H9 (cell line): ENCODE data around the gene EXOSC1. TPM values are rescaled to one million over a fixed set of nuclear protein-coding genes. Genes with fewer than 3 reads are reported as not detected.

ENCODE experiments used
- DNase-seq: peaks from one replicate; pipeline ENCODE4 v3.0.0-alpha.2; 2017
- H2AFZ ChIP-seq: one replicate; pipeline ENCODE4 v1.6.1; 2013; ENCODE audit warnings: mild to moderate bottlenecking, low read length, control low read depth, moderate library complexity
- H2AK5ac ChIP-seq: 2 replicates; pipeline ENCODE4 v1.6.1; 2013; ENCODE audit warnings: low read length, control low read depth, mixed read lengths; ENCODE audit not compliant: insufficient read length
- H2BK120ac ChIP-seq: one replicate; pipeline ENCODE4 v1.6.1; 2013; ENCODE audit warnings: low read depth, mild to moderate bottlenecking, low read length, control low read depth, inconsistent platforms; ENCODE audit not compliant: poor library complexity, severe bottlenecking
- H2BK12ac ChIP-seq: 2 replicates; pipeline ENCODE4 v1.6.1; 2013; ENCODE audit warnings: low read length, control low read depth, mixed read lengths, low read depth; ENCODE audit not compliant: insufficient read length
- H2BK15ac ChIP-seq: 2 replicates; pipeline ENCODE4 v1.6.1; 2013; ENCODE audit warnings: low read depth, low read length, control low read depth
- H2BK20ac ChIP-seq: one replicate; pipeline ENCODE4 v1.6.1; 2013; ENCODE audit warnings: low read depth, mild to moderate bottlenecking, low read length, control low read depth, inconsistent platforms; ENCODE audit not compliant: poor library complexity, severe bottlenecking
- H2BK5ac ChIP-seq: 2 replicates; pipeline ENCODE4 v1.6.1; 2013; ENCODE audit warnings: low read length, control low read depth, mixed read lengths; ENCODE audit not compliant: insufficient read length
- H3K14ac ChIP-seq: 2 replicates; pipeline ENCODE4 v1.6.1; 2013; ENCODE audit warnings: low read length, control low read depth; ENCODE audit not compliant: insufficient read depth
- H3K18ac ChIP-seq: 2 replicates; pipeline ENCODE4 v1.6.1; 2013; ENCODE audit warnings: low read depth, mild to moderate bottlenecking, mixed read lengths, low read length, control low read depth; ENCODE audit not compliant: insufficient read length
- H3K23ac ChIP-seq: 2 replicates; pipeline ENCODE4 v1.6.1; 2013; ENCODE audit warnings: low read length, control low read depth, mixed read lengths, low read depth; ENCODE audit not compliant: insufficient read length
- H3K23me2 ChIP-seq: 2 replicates; pipeline ENCODE4 v1.6.1; 2013; ENCODE audit warnings: low read depth, mild to moderate bottlenecking, mixed read lengths, low read length, control low read depth; ENCODE audit not compliant: insufficient read length, poor library complexity, severe bottlenecking
- H3K27ac ChIP-seq: 2 replicates; pipeline ENCODE4 v1.5.1; 2013; ENCODE audit warnings: low read length, control low read depth, mixed read lengths, low read depth; ENCODE audit not compliant: insufficient read length
- H3K27me3 ChIP-seq: 2 replicates; pipeline ENCODE4 v1.6.1; 2013; ENCODE audit warnings: low read length, control low read depth, inconsistent platforms; ENCODE audit not compliant: insufficient read depth
- H3K4ac ChIP-seq: 2 replicates; pipeline ENCODE4 v1.6.1; 2013; ENCODE audit warnings: low read depth, mild to moderate bottlenecking, control low read depth, inconsistent platforms, low read length, moderate library complexity
- H3K4me1 ChIP-seq: 2 replicates; pipeline ENCODE4 v1.6.1; 2013; ENCODE audit warnings: low read length, control low read depth, inconsistent platforms; ENCODE audit not compliant: insufficient read depth
- H3K4me2 ChIP-seq: 2 replicates; pipeline ENCODE4 v1.6.1; 2013; ENCODE audit warnings: low read length, control low read depth, mixed read lengths; ENCODE audit not compliant: insufficient read length, insufficient read depth
- H3K56ac ChIP-seq: 2 replicates; pipeline ENCODE4 v1.6.1; 2013; ENCODE audit warnings: low read depth, mild to moderate bottlenecking, mixed read lengths, low read length, control low read depth; ENCODE audit not compliant: insufficient read length
- H3K79me1 ChIP-seq: 2 replicates; pipeline ENCODE4 v1.6.1; 2013; ENCODE audit warnings: low read depth, mild to moderate bottlenecking, moderate library complexity, low read length, control low read depth, inconsistent platforms; ENCODE audit not compliant: insufficient read depth, poor library complexity, severe bottlenecking
- H3K79me2 ChIP-seq: 2 replicates; pipeline ENCODE4 v1.6.1; 2013; ENCODE audit warnings: low read length, control low read depth, inconsistent platforms; ENCODE audit not compliant: insufficient read depth
- H3K9ac ChIP-seq: 2 replicates; pipeline ENCODE4 v1.6.1; 2013; ENCODE audit warnings: low read length, control low read depth, mixed read lengths; ENCODE audit not compliant: insufficient read length; ENCODE audit errors: extremely low read depth
- H3K9me3 ChIP-seq: one replicate; pipeline ENCODE4 v1.6.1; 2013; ENCODE audit warnings: low read depth, low read length, inconsistent platforms; ENCODE audit not compliant: control insufficient read depth
- H3T11ph ChIP-seq: one replicate; pipeline ENCODE4 v1.6.1; 2013; ENCODE audit warnings: mild to moderate bottlenecking, low read length, control low read depth, inconsistent platforms
- H4K20me1 ChIP-seq: one replicate; pipeline ENCODE4 v1.6.1; 2013; ENCODE audit not compliant: control insufficient read depth, insufficient read length, insufficient read depth
- H4K5ac ChIP-seq: 2 replicates; pipeline ENCODE4 v1.6.1; 2013; ENCODE audit warnings: low read depth, mild to moderate bottlenecking, mixed read lengths, low read length, control low read depth; ENCODE audit not compliant: insufficient read length
- H4K8ac ChIP-seq: replicated peaks from 2 replicates; pipeline ENCODE4 v1.6.1; 2013; ENCODE audit warnings: low read length, control low read depth, mixed read lengths, low read depth; ENCODE audit not compliant: insufficient read length
- H4K91ac ChIP-seq: 2 replicates; pipeline ENCODE4 v1.6.1; 2013; ENCODE audit warnings: low read depth, mild to moderate bottlenecking, moderate library complexity, mixed read lengths, low read length, control low read depth; ENCODE audit not compliant: insufficient read length
- H3K27ac Mint-ChIP-seq, 3 experiments: 2 replicates in 2 of 3; 3 replicates in 1 of 3; pipeline ENCODE4 v1.8.0; 2020 to 2021; ENCODE audit warnings: mixed read lengths in 3 of 3, mild to moderate bottlenecking in 1 of 3, moderate library complexity in 1 of 3
- H3K27me3 Mint-ChIP-seq: 2 replicates; pipeline ENCODE4 v1.8.0; 2021; ENCODE audit warnings: low read depth, mild to moderate bottlenecking, moderate library complexity, mixed read lengths
- H3K36me3 Mint-ChIP-seq, 3 experiments: 2 replicates in 2 of 3; 3 replicates in 1 of 3; pipeline ENCODE4 v1.8.0; 2020 to 2021; ENCODE audit warnings: low read depth in 3 of 3, mixed read lengths in 3 of 3; ENCODE audit not compliant: insufficient read depth in 1 of 3
- H3K4me1 Mint-ChIP-seq, 2 experiments: 2 replicates each; pipeline ENCODE4 v1.8.0; 2020; ENCODE audit warnings: mixed read lengths in 2 of 2
- H3K4me3 Mint-ChIP-seq, 2 experiments: 2 replicates in 1 of 2; 3 replicates in 1 of 2; pipeline ENCODE4 v1.8.0; 2020 to 2021; ENCODE audit warnings: mild to moderate bottlenecking in 2 of 2, mixed read lengths in 2 of 2, moderate library complexity in 1 of 2
- H3K9me3 Mint-ChIP-seq, 2 experiments: 2 replicates in 1 of 2; 3 replicates in 1 of 2; pipeline ENCODE4 v1.8.0; 2020; ENCODE audit warnings: mild to moderate bottlenecking in 2 of 2, mixed read lengths in 2 of 2, moderate library complexity in 1 of 2
- CTCF ChIP-seq: fragments of 200-600 bp; sonication (generic); conservative IDR thresholded peaks from 3 replicates; pipeline ENCODE4 v1.8.0; 2021; ENCODE audit warnings: antibody characterized with exemption, mild to moderate bottlenecking
- WGBS: extraction: QIAGEN DNeasy Blood & Tissue Kit; methylation state at CpG from one replicate; pipeline ENCODE4 v1.1.7; 2013; ENCODE audit warnings: missing lambda C conversion rate, low lambda C conversion rate, mixed read lengths; ENCODE audit not compliant: insufficient read length; ENCODE audit errors: extremely low coverage; 5-methylcytosine and 5-hydroxymethylcytosine counted together
- total RNA-seq: library from RNA; stranded (reverse); gene quantifications from 2 replicates; pipeline ENCODE4 v1.2.1, GENCODE V29; 2021

EXOSC1 gene
- total RNA-seq, 1 experiment from 2014 or later, result 66.4 TPM

DNA sequence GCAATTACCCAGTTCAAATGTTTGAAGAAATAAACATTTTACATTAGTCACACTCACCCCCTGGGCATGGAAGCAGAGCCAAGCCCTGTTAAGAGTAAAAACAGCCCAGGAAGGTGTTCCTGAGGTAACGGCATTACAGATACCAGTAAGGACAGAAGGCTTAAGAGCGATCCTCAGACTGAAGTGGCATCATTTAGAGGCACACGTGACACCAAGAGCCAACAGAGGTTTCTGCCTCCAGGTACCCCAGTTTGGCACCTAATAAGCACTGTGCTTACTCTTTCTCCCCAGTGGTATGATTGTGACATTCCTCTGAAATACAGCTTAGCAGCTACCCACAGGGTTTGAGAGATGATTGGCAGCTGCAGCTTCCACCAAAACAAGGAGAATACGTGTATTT lies 35.3 kb upstream of the EXOSC1 start:
- H2BK20ac ChIP-seq, result no peak overlapping the region
- no peak overlapping the region for H3K18ac ChIP-seq
- no peak overlapping the region for H3K23ac ChIP-seq
- peaks cover 6% of the 10 kb centered on the region for H3K79me1 ChIP-seq
- TF ChIP-seq CTCF, result no peak
- Mint-ChIP-seq H3K4me3 (no peak overlapping the region), H3K27ac (peak overlapping the region; percentile 89 to 98 (median 94); a peak in 5 of 7 replicates), H3K9me3 (no peaks in the 10 kb centered on the region), H3K27me3 (no peaks in the 10 kb centered on the region), H3K36me3 (peaks cover 18 to 46% (median 44%) of the 10 kb centered on the region in 3 experiments; a peak in 6 of 7 replicates), H3K4me1 (peaks cover 20 to 23% of the 10 kb centered on the region in 2 experiments)
- DNase-seq, result no peak
- H3K23me2 ChIP-seq, result no peaks in the 10 kb centered on the region
- no peak overlapping the region for H2BK15ac ChIP-seq
- no peak overlapping the region for H4K8ac ChIP-seq
- no peak overlapping the region for H2AFZ ChIP-seq
- no peak overlapping the region for H4K91ac ChIP-seq
- H3T11ph ChIP-seq, result no peak overlapping the region
- H2BK120ac ChIP-seq, result no peak overlapping the region
- WGBS, result no CpG with 5 or more reads among the region's 4 CpGs
- no peak overlapping the region for H3K56ac ChIP-seq
- no peak overlapping the region for H4K5ac ChIP-seq
- H4K20me1 ChIP-seq, result no peaks in the 10 kb centered on the region
- H3K27ac ChIP-seq, result peak overlapping the region; percentile 14
- H3K4me2 ChIP-seq, result no peak overlapping the region
- no peak overlapping the region for H2AK5ac ChIP-seq
- H3K27me3 ChIP-seq, result no peaks in the 10 kb centered on the region
- no peak overlapping the region for H2BK12ac ChIP-seq
- H3K9me3 ChIP-seq, result no peaks in the 10 kb centered on the region
- no peaks in the 10 kb centered on the region; the same call in 1 of the 2 replicates for H3K79me2 ChIP-seq
- peaks cover 4% of the 10 kb centered on the region; the same call in 1 of the 2 replicates for H3K4me1 ChIP-seq
- no peak overlapping the region for H3K9ac ChIP-seq
- H3K4ac ChIP-seq, result no peak overlapping the region
- H2BK5ac ChIP-seq, result no peak overlapping the region
- H3K14ac ChIP-seq, result no peak overlapping the region
